ENCODE data around the gene DDN. TPM values are rescaled to one million over a fixed set of nuclear protein-coding genes. Genes with fewer than 3 reads are reported as not detected.

The DDN gene
- total RNA-seq, 2 donors from 2014 or later, result 0.14 TPM; not detected in 1

DNA sequence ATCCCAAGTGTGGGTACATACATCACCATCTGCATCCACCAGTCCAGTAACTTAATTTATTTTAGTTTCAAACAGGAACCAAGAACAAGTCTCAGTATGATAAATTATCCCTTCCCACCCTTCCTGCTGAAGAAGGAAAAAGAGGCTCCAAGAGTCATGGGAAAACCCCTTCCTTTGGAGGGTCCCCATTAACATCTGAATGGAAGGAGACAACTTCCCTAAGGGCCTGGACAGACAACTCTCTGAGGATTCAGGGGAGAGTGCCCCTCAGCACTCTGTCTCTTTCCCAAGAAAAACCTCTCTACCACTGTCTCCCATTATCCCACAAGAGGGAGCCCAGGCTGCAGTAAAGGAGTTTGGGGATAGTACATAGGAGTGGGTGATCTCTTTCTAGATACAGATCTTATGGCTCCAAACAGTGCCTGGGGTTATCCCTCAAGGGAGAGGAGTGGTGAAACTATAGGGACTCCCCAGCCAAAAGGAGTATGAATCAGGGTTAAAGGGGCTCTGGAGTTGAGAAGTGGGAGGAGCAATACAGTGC, 33.8 kb downstream of the DDN start:
- DNase-seq (ENCODE audit: low spot score) (no peak), ATAC-seq (ENCODE audit: insufficient number of reproducible peaks, low FRiP score, low read depth) (no peak)
- Histone ChIP-seq H3K9me3 (no peaks in the 10 kb centered on the region), H3K4me3 (no peak overlapping the region), H3K36me3 (no peaks in the 10 kb centered on the region), H3K27ac (no peak overlapping the region), H3K27me3 (replicated peaks; ENCODE audit: insufficient read depth) (no peaks in the 10 kb centered on the region), H3K4me1 (ENCODE audit: control insufficient read depth in 1 of 2, low read depth in 2 of 2) (peaks cover 7 to 10% of the 10 kb centered on the region in 2 donors)
- TF ChIP-seq, protein P1, sequence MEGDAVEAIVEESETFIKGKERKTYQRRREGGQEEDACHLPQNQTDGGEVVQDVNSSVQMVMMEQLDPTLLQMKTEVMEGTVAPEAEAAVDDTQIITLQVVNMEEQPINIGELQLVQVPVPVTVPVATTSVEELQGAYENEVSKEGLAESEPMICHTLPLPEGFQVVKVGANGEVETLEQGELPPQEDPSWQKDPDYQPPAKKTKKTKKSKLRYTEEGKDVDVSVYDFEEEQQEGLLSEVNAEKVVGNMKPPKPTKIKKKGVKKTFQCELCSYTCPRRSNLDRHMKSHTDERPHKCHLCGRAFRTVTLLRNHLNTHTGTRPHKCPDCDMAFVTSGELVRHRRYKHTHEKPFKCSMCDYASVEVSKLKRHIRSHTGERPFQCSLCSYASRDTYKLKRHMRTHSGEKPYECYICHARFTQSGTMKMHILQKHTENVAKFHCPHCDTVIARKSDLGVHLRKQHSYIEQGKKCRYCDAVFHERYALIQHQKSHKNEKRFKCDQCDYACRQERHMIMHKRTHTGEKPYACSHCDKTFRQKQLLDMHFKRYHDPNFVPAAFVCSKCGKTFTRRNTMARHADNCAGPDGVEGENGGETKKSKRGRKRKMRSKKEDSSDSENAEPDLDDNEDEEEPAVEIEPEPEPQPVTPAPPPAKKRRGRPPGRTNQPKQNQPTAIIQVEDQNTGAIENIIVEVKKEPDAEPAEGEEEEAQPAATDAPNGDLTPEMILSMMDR (IDR thresholded peaks at IDR 0.05), result no peak

- Histone ChIP-seq H3K9me3 (no peaks in the 10 kb centered on the region), H3K36me3 (no peaks in the 10 kb centered on the region), H3K4me1 (ENCODE audit: control insufficient read depth in 1 of 2, low read depth in 2 of 2) (peaks cover 0 to 8% of the 10 kb centered on the region in 2 donors), H3K4me3 (no peak overlapping the region), H3K27ac (no peak overlapping the region), H3K27me3 (replicated peaks; ENCODE audit: insufficient read depth) (no peaks in the 10 kb centered on the region)
- TF ChIP-seq, protein P1 (IDR thresholded peaks at IDR 0.05), result no peak
- DNase-seq (ENCODE audit: low spot score) (no peak), ATAC-seq (ENCODE audit: insufficient number of reproducible peaks, low FRiP score, low read depth) (no peak)
These were observed 37.4 kb downstream of the DDN start for GRCh38 chr12:48961801-48962200.

DNA sequence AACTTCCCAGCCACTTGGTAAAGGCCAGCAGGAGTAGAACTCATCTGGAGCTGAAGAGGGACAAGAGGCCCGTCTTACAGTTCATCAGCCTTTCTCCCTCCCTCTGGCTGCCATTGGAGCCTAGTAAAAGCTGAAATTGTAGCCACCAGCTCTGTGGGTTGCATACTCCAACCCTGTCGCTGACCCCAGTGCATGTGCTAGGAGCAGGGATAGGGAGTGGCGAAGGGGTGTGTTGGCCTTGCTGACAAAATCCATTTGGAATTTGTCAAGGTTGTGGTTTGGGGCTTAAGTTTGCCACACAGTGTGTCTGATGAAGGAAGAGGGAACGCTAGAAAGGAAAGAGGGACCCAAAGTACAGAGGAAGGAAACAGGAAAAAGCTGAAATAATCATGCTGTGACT, 37.8 kb downstream of the DDN start:
- no peak for ATAC-seq (ENCODE audit: insufficient number of reproducible peaks, low FRiP score, low read depth)
- Histone ChIP-seq H3K27me3 (replicated peaks; ENCODE audit: insufficient read depth) (no peaks in the 10 kb centered on the region), H3K27ac (no peak overlapping the region), H3K4me3 (no peak overlapping the region), H3K9me3 (no peaks in the 10 kb centered on the region), H3K4me1 (ENCODE audit: control insufficient read depth in 1 of 2, low read depth in 2 of 2) (peaks cover 0 to 8% of the 10 kb centered on the region in 2 donors), H3K36me3 (no peaks in the 10 kb centered on the region)
- no peak for DNase-seq (ENCODE audit: low spot score)
- TF ChIP-seq, protein P1 (IDR thresholded peaks at IDR 0.05), result no peak

- ATAC-seq (ENCODE audit: insufficient number of reproducible peaks, low FRiP score, low read depth), result no peak
- H3K27me3 ChIP-seq (replicated peaks; ENCODE audit: insufficient read depth), result no peaks in the 10 kb centered on the region
- DNase-seq (ENCODE audit: low spot score), result no peak
- TF ChIP-seq, protein P1 (IDR thresholded peaks at IDR 0.05), result no peak
- H3K27ac ChIP-seq, result no peak overlapping the region
- H3K4me3 ChIP-seq, result no peak overlapping the region
- no peaks in the 10 kb centered on the region for H3K9me3 ChIP-seq
- peaks cover 0 to 12% of the 10 kb centered on the region in 2 donors for H3K4me1 ChIP-seq (ENCODE audit: control insufficient read depth in 1 of 2, low read depth in 2 of 2)
- no peaks in the 10 kb centered on the region for H3K36me3 ChIP-seq
These were observed 38.3 kb downstream of the DDN start for GRCh38 chr12:48960834-48961233.

- Histone ChIP-seq H3K9me3 (no peaks in the 10 kb centered on the region), H3K27me3 (replicated peaks; ENCODE audit: insufficient read depth) (no peaks in the 10 kb centered on the region), H3K4me3 (peak overlapping the region; percentile 87), H3K4me1 (ENCODE audit: control insufficient read depth in 1 of 2, low read depth in 2 of 2) (peaks cover 3 to 27% of the 10 kb centered on the region in 2 donors), H3K36me3 (no peaks in the 10 kb centered on the region), H3K27ac (peak overlapping the region in 1 of 2 donors; percentile 72)
- ATAC-seq (ENCODE audit: insufficient number of reproducible peaks, low FRiP score, low read depth) (no peak), DNase-seq (ENCODE audit: low spot score) (no peak)
- TF ChIP-seq, protein P1 (IDR thresholded peaks at IDR 0.05), result no peak
These were observed 41.2 kb downstream of the DDN start for GRCh38 chr12:48958049-48958388.
